Activated CD4-positive, CD25-positive, alpha-beta regulatory T cell (primary cell): ENCODE measurements around the gene WDR90.

Experiments
- DNase-seq, 4 experiments: peaks; one replicate each; lab custom pipeline; 2025; lab: John Stamatoyannopoulos, UW

The WDR90 gene

GRCh38 chr16:676565-676902 is 27.4 kb downstream of the WDR90 start:
- no peak for DNase-seq

DNA sequence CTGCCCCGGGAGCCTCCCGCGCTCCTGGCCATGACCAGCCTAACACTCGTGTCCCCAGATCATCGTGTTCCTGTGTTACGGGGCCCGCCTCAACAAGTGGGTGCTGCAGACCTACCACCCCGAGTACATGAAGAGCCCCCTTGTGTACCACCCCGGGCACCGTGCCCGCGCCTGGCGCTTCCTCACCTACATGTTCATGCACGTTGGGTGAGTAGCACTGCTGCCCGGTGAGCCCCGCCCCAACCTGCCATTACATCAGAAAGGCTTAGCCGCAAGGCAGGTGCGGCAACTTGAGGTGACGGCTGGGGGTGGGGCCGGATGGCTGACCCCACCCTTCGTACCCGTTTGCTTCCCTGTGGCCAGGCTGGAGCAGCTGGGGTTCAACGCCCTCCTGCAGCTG is 27.7 kb downstream of the WDR90 start:
- no peak for DNase-seq

DNA sequence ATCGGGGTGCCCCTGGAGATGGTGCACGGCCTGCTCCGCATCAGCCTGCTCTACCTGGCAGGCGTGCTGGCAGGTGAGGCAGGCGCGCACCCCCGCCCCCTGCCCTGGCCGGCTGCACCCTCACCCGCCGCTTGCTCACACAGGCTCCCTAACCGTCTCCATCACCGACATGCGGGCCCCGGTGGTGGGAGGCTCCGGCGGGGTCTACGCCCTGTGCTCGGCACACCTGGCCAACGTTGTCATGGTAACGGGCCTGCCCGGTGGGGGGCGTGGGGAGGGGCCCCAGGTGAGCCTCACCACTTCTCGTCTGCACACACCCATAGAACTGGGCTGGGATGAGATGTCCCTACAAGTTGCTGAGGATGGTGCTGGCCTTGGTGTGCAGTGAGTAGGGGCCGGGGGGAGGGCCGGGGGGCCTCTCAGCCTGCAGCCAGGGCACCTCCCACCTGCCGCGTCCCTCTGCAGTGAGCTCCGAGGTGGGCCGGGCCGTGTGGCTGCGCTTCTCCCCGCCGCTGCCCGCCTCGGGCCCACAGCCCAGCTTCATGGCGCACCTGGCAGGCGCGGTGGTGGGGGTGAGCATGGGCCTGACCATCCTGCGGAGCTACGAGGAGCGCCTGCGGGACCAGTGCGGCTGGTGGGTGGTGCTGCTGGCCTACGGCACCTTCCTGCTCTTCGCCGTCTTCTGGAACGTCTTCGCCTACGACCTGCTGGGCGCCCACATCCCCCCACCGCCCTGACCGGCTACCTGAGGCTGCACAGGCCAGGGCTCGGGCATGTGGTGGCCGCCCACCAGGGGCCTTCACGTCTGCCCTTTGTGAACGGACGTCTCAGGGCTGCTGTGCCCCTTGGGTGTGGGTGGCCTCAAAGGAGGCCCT is 28.4 kb downstream of the WDR90 start:
- no peak for DNase-seq

DNA sequence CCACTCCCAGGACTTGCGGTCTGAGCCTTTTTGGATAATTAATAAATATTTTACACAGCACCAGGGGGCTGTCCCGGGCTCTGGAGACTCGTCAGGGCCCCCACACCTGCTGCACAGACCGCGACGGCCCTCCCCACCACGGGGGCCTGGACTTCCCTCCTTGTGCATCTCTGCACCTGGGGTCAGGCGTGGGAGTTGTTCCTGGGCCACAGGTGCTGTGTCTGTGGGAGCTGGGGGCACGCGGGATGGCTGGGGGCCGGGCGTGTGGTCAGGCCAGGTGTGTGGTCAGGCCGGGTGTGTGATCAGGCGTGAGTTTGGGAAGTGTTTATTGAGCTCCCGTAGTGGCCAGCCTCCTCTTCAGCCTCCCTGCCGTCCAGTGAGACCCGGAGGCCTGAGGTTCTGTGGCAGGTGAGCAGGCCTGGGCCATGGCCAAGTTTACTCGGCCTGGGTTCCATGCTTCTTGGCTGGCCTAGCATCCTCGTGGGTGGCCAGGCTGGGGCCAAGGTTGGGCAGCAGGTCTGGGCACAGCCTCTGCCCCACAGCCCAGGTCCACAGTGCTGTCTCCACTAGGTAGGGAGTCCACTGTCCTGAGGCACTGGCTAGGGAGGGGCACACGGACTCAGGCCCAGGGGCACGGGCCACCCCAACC is 29.2 kb downstream of the WDR90 start:
- DNase-seq: no peak

DNA sequence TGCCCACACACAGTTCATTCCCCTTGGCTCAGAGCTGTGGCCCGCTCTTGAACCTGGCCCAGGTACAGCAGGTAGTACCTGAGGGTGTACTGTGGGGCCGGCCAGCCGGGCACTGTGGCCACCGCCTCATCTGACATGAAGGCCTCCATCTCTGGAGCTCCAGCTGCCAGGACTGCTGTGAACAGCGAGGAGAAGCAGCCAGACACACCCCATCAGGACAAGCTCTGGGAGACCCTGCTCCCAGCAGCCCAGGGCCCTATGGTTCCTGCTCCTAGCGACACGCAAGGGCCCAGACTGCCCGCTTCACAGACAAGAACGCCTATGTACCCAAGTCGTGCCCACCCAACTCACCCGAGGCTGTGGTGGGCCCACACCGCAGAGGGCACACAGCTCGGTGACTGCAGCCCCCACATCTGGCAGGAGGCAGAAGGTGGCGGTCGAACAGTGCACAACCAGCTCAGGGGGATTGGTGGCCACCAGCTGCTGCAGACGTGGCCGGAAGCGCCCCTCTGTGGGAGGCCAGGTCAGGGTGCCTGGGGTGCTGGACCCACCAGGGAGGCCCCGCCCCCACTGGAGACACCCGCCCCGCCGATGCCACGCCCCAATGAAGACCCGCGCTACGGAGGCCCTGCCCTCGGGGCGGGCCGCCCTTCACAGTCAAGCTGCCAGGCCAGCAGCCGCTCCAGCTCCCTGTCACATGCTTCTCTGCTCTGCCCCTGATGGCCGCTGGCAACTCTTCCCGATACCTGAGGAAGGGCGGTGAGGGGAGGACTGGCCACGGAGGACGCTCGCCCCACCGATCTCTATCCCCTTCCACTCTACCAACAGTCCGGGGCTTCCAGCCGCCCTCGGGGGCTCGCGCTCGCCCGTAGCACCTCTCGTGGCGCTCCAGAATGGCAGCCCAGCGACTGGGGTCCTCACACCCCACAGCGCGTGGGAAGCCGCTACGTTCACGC is 30.0 kb downstream of the WDR90 start:
- no peak for DNase-seq

- peak; percentile 89 to 95 (median 94) for DNase-seq
Observed at GRCh38 chr16:679814-680624, 30.9 kb downstream of the WDR90 start, which contains the start of gene STUB1. Gene STUB1 (plus strand): TSS chr16:680410. CDS start chr16:680526, 116 bp downstream.

- DNase-seq: no peak
Observed at GRCh38 chr16:680625-680945, 31.4 kb downstream of the WDR90 start.

DNA sequence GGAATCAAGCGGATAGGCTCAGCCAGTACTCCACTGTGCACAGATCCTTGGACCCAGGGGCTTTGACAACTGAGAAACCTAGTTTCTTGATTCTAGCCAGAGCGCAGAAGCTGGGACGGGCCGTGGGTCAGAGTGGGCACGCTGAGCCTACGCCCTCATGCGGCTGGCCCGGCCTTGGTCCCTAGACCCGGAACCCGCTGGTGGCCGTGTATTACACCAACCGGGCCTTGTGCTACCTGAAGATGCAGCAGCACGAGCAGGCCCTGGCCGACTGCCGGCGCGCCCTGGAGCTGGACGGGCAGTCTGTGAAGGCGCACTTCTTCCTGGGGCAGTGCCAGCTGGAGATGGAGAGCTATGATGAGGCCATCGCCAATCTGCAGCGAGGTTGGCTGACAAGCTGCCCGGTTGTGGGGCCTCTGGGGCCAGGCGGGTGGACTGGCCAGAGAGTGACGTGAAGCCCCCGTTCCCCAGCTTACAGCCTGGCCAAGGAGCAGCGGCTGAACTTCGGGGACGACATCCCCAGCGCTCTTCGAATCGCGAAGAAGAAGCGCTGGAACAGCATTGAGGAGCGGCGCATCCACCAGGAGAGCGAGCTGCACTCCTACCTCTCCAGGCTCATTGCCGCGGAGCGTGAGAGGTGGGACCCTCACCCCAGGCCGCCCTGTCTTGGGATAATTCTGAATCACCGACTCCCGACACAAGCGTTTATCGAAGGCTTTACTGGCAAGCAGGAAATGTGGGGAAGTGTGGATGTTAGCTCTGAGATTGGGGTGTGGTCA is 32.0 kb downstream of the WDR90 start:
- DNase-seq: no peak

DNA sequence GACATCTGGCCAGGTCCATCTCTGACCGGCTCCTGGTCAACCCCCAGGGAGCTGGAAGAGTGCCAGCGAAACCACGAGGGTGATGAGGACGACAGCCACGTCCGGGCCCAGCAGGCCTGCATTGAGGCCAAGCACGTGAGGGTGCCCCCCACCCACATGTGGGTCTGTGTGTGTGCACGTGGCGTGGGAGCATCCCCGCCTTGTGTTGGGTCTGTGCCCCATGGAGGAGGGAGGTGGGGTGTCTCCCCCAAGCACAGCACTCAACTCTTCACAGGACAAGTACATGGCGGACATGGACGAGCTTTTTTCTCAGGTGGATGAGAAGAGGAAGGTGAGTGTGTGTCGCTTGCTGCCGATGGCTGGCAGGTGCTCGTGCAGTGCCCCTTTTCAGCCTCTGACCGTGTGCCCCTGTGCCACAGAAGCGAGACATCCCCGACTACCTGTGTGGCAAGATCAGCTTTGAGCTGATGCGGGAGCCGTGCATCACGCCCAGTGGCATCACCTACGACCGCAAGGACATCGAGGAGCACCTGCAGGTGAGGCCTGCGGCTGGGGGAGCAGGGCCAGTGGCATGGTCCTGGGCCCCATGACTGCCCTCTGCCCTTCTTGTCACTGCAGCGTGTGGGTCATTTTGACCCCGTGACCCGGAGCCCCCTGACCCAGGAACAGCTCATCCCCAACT is 32.7 kb downstream of the WDR90 start:
- no peak for DNase-seq

- DNase-seq: no peak
Observed at GRCh38 chr16:682493-683395, 33.6 kb downstream of the WDR90 start.

GRCh38 chr16:683396-684070 is 34.4 kb downstream of the WDR90 start:
- DNase-seq: no peak

GRCh38 chr16:684071-684794 is 35.1 kb downstream of the WDR90 start, which contains the start of gene JMJD8:
Gene JMJD8 (minus strand): TSS chr16:684334. CDS start chr16:684319, 15 bp downstream.
- DNase-seq: peak; percentile 89 to 95 (median 94)

- DNase-seq: no peak
Observed at GRCh38 chr16:684961-685696, 36.0 kb downstream of the WDR90 start.

- no peak for DNase-seq
Observed at GRCh38 chr16:685967-686366, 36.8 kb downstream of the WDR90 start.

GRCh38 chr16:686459-687260 is 37.5 kb downstream of the WDR90 start:
- no peak for DNase-seq

DNA sequence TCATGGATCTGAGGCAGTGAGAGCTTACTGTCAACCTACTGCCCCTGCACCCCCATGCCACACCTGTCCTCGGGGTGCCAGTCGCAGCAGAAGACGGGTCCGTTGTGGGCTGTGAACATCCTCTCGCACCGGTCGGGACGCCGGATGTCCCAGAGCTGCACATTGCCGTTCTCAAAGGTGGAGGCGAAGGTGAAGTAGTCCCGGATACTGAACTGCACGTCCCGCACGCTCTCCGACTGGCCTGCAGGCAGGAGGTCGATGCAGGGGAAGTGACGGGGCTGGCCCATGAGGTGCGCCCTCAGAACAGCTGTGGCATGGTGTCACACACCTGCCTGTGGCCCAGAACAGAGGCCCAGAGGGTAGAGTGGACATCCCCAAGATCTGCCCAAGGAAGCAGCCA is 38.3 kb downstream of the WDR90 start:
- DNase-seq: no peak
